ENCODE results near the gene TRPM8. TPM values are rescaled to one million over a fixed set of nuclear protein-coding genes. Genes with fewer than 3 reads are reported as not detected.

The TRPM8 gene
- total RNA-seq, 6 experiments from 2014 or later, result 23.9 to 99.5 (median 48.6) TPM

DNA sequence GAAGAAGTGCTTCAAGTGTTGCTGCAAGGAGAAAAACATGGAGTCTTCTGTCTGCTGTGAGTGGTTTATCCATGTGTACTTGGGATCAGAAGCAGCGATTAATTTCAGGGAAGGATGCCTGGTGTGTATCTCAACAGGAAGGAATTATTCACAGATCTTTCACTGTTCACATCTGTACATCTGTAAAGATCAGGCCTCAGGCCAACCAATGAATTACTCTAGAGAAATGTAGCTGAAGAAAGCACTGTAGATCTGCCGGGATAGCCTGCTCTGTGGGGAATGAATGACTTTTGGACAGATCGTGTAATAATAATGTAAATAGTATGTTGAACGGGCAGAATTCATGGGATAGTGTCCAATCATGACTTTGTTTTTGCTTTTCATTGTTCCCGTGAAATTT, 79.3 kb downstream of the TRPM8 start:
- Histone ChIP-seq H3K27ac (no peak overlapping the region), H3K27me3 (no peaks in the 10 kb centered on the region), H3K36me3 (peaks cover 0 to 73% (median 0%) of the 10 kb centered on the region in 4 donors), H3K4me1 (no peaks in the 10 kb centered on the region), H3K9me3 (no peaks in the 10 kb centered on the region), H3K4me3 (no peak overlapping the region)
- no peak for TF ChIP-seq POLR2A (IDR thresholded peaks at IDR 0.05)
- TF ChIP-seq, protein P1, sequence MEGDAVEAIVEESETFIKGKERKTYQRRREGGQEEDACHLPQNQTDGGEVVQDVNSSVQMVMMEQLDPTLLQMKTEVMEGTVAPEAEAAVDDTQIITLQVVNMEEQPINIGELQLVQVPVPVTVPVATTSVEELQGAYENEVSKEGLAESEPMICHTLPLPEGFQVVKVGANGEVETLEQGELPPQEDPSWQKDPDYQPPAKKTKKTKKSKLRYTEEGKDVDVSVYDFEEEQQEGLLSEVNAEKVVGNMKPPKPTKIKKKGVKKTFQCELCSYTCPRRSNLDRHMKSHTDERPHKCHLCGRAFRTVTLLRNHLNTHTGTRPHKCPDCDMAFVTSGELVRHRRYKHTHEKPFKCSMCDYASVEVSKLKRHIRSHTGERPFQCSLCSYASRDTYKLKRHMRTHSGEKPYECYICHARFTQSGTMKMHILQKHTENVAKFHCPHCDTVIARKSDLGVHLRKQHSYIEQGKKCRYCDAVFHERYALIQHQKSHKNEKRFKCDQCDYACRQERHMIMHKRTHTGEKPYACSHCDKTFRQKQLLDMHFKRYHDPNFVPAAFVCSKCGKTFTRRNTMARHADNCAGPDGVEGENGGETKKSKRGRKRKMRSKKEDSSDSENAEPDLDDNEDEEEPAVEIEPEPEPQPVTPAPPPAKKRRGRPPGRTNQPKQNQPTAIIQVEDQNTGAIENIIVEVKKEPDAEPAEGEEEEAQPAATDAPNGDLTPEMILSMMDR (IDR thresholded peaks at IDR 0.05), result no peak
- ATAC-seq (no peak), DNase-seq (no peak)
- WGBS (ENCODE audit: insufficient coverage, low coverage, low lambda C conversion rate, missing lambda C conversion rate), result 78% methylated on average over 5 of the region's 5 CpGs
- intact Hi-C loops (cut with DNase I), result no loop called here

DNA sequence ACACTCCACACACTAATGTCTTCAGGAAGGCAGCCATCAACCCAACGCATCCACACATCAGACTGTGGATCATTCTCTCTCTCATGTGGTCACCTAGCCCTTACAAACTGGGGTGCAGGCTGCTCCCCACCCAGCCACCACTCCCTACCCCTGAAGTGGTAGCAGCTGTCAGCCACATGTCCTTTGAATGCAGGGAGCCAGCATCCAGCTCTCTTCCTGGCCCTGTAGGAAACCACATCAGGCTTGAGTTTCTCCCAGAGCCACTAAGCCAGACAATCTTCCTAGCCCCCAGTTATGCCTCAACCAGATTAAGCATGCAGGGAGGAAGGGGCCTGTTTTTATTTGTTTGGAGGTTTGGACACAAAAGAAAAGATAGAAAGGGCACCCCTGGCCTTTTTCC, 80.5 kb downstream of the TRPM8 start:
- DNase-seq (no peak), ATAC-seq (no peak)
- Histone ChIP-seq H3K9me3 (no peaks in the 10 kb centered on the region), H3K27ac (no peak overlapping the region), H3K27me3 (no peaks in the 10 kb centered on the region), H3K36me3 (peaks cover 0 to 67% (median 0%) of the 10 kb centered on the region in 4 donors), H3K4me1 (no peaks in the 10 kb centered on the region), H3K4me3 (no peak overlapping the region)
- intact Hi-C loops (cut with DNase I), result no loop called here
- WGBS (ENCODE audit: insufficient coverage, low coverage, low lambda C conversion rate, missing lambda C conversion rate), result 100% methylated on average over 1 of the region's 1 CpG
- no peak for TF ChIP-seq POLR2A (IDR thresholded peaks at IDR 0.05)
- TF ChIP-seq, protein P1 (IDR thresholded peaks at IDR 0.05), result no peak

DNA sequence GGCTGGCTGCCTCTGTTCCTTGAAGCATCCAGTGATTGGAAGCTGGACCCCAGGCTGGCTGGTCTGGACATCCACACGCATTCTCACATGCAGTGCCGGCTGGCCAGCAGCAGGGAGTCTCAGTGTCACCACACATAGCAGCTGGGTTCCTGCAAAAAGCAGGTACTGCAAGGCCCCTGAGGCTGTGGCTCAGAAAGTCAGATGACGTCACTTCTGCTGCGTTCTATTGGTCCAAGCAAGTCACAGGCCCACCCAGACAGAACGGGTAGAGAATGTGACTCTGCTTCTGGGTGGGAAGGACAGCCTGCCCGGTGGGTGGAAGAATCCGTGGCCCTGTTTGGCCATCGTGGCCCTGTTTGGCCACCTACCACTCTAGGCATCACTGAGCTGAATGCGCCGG, 82.0 kb downstream of the TRPM8 start:
- no peaks in the 10 kb centered on the region for H3K9me3 ChIP-seq
- no CpG with 5 or more reads among the region's 10 CpGs for WGBS (ENCODE audit: insufficient coverage, low coverage, low lambda C conversion rate, missing lambda C conversion rate)
- no peaks in the 10 kb centered on the region for H3K27me3 ChIP-seq
- DNase-seq (no peak), ATAC-seq (peak in 2 of 4 donors; percentile 16 to 21)
- H3K4me1 ChIP-seq, result no peaks in the 10 kb centered on the region
- TF ChIP-seq, protein P1 (IDR thresholded peaks at IDR 0.05), result no peak
- no peak for TF ChIP-seq POLR2A (IDR thresholded peaks at IDR 0.05)
- intact Hi-C loops (cut with DNase I), result no loop called here
- H3K27ac ChIP-seq, result no peak overlapping the region
- no peak overlapping the region for H3K4me3 ChIP-seq
- peaks cover 0 to 56% (median 0%) of the 10 kb centered on the region in 4 donors for H3K36me3 ChIP-seq

DNA sequence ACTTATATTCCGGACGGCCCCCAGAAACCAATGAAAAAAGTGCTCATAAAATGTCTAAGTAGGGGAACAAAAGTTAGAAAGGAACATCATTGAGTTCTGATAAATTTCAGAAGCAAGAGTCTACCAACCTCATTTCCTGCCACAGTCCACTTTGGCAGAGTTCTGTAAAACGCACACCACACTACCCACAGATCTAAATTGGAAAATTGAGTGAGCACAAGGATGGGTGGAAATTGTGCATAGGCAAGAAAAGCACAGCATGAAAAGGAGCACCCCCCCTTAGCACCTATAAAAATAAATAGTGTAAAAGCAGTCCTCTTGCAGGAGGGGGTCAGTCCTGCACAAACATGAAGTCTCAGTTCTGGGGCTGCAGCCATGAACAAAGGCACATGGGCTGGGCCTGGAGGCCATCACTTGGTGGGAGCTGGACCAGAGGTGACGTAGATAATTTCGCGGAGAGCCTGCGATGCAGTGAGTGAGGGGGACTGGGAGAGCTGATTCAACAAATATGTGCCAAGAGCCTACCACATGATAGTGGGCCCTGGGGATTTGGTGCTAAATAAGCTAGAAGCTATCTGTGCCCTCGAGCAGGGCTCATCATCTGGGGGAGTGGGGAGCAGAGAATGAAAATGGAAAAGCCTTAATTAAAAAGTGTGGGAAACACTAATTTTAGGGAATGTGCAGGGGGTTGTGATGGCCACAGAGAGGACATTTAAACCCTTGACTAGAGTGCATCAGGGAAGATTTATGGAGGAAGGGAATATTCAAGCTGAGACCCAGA, 84.4 kb downstream of the TRPM8 start:
- H3K36me3 ChIP-seq, result peaks cover 0 to 46% (median 0%) of the 10 kb centered on the region in 4 donors
- H3K4me3 ChIP-seq, result no peak overlapping the region
- 77% methylated on average over 8 of the region's 8 CpGs for WGBS (ENCODE audit: insufficient coverage, low coverage, low lambda C conversion rate, missing lambda C conversion rate)
- H3K27ac ChIP-seq, result no peak overlapping the region
- intact Hi-C loops (cut with DNase I), result no loop called here
- no peaks in the 10 kb centered on the region for H3K9me3 ChIP-seq
- ATAC-seq, result no peak
- no peaks in the 10 kb centered on the region for H3K4me1 ChIP-seq
- TF ChIP-seq POLR2A (IDR thresholded peaks at IDR 0.05), result no peak
- TF ChIP-seq, protein P1 (IDR thresholded peaks at IDR 0.05), result no peak
- no peaks in the 10 kb centered on the region for H3K27me3 ChIP-seq
- no peak for DNase-seq

Measured in right lobe of liver (tissue), 6 donors.